ENCODE measurements around the gene SFMBT2.
A peak's percentile ranks its signal among the peaks of the same experiment; 100 is the strongest.

SFMBT2 gene

GRCh38 chr10:7410862-7411670, at the start of gene SFMBT2:
SFMBT2 (minus strand) TSS chr10:7411034; CDS start chr10:7381898, 29,136 bp downstream.
- Histone ChIP-seq H3K36me3 (ENCODE audit: insufficient read depth, low read length) (no peaks in the 10 kb centered on the region), H3K4me1 (ENCODE audit: insufficient read depth, low read length) (peaks cover 15% of the 10 kb centered on the region), H3K9me3 (ENCODE audit: low read length) (peaks cover 4% of the 10 kb centered on the region), H3K27me3 (ENCODE audit: insufficient read depth, low read length) (peaks cover 59% of the 10 kb centered on the region), H3K4me3 (ENCODE audit: low read length) (peak within 1 kb of the TSS; percentile 89), H2AFZ (ENCODE audit: low read depth, low read length) (peak within 1 kb of the TSS; percentile 92)

- Histone ChIP-seq H3K27me3 (ENCODE audit: insufficient read depth, low read length) (no peaks in the 10 kb centered on the region), H3K4me3 (ENCODE audit: low read length) (no peak overlapping the region), H3K9me3 (ENCODE audit: low read length) (no peaks in the 10 kb centered on the region), H3K36me3 (ENCODE audit: insufficient read depth, low read length) (no peaks in the 10 kb centered on the region), H2AFZ (ENCODE audit: low read depth, low read length) (no peak overlapping the region), H3K4me1 (ENCODE audit: insufficient read depth, low read length) (no peaks in the 10 kb centered on the region)
Observed at GRCh38 chr10:7460006-7460405, 49.2 kb upstream of the SFMBT2 start.

DNA sequence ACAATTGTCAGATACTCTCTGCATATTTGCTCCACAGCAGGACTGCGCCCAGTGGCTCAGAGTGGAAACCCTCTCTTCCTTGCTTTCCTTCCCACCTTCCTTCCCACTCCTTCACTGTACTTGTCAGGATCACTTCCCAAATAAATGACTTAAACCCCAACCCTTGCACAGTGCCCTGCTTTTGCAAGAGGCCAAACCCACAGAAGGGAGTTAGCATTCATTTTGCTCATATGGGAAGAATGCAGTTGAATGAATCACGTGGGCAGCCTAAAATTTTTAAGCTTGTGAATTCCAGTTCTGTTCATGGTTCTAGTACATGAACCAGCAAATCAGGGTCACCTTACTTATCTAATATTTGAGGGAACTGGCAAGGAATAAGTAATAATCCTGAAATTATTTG, 47.7 kb upstream of the SFMBT2 start:
- Histone ChIP-seq H3K9me3 (ENCODE audit: low read length) (no peaks in the 10 kb centered on the region), H3K36me3 (ENCODE audit: insufficient read depth, low read length) (no peaks in the 10 kb centered on the region), H3K4me1 (ENCODE audit: insufficient read depth, low read length) (no peaks in the 10 kb centered on the region), H3K4me3 (ENCODE audit: low read length) (no peak overlapping the region), H3K27me3 (ENCODE audit: insufficient read depth, low read length) (no peaks in the 10 kb centered on the region), H2AFZ (ENCODE audit: low read depth, low read length) (no peak overlapping the region)

- no peaks in the 10 kb centered on the region for H3K9me3 ChIP-seq (ENCODE audit: low read length)
- H3K4me1 ChIP-seq (ENCODE audit: insufficient read depth, low read length) = no peaks in the 10 kb centered on the region
- no peaks in the 10 kb centered on the region for H3K27me3 ChIP-seq (ENCODE audit: insufficient read depth, low read length)
- H3K4me3 ChIP-seq (ENCODE audit: low read length) = no peak overlapping the region
- H3K36me3 ChIP-seq (ENCODE audit: insufficient read depth, low read length) = no peaks in the 10 kb centered on the region
- H2AFZ ChIP-seq (ENCODE audit: low read depth, low read length) = no peak overlapping the region
Observed at GRCh38 chr10:7457478-7458316, 46.9 kb upstream of the SFMBT2 start.

DNA sequence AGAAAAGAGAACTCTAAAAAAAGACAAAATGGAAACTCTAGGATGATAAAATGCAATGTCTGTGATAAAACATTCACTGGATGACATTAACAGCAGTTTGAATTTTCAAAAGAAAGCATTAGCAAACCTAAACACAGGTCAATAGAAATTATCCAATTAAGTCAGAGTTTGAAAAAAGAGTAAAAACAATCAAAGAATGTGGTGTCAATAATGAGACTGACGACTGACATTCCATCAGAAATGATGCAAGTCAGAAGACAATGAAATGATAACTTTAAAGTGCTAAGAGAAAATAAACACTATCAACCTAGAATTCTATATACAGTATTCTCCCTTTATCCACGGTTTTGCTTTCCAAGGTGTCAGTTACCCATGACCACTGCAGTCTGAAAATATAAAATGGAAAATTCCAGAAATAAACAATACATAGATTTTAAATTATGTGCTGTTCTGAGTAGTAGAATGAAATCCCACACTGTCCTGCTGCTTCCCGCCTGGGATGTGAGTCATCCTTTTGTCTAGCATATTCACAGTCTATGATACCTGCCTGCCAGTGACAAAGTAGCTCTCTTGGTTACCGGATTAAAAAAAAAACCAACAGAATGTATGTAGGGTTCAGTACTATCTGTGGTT, 38.3 kb upstream of the SFMBT2 start:
- peaks cover 3% of the 10 kb centered on the region for H3K4me1 ChIP-seq (ENCODE audit: insufficient read depth, low read length)
- H3K36me3 ChIP-seq (ENCODE audit: insufficient read depth, low read length) = no peaks in the 10 kb centered on the region
- no peaks in the 10 kb centered on the region for H3K9me3 ChIP-seq (ENCODE audit: low read length)
- no peaks in the 10 kb centered on the region for H3K27me3 ChIP-seq (ENCODE audit: insufficient read depth, low read length)
- no peak overlapping the region for H2AFZ ChIP-seq (ENCODE audit: low read depth, low read length)
- H3K4me3 ChIP-seq (ENCODE audit: low read length) = no peak overlapping the region

DNA sequence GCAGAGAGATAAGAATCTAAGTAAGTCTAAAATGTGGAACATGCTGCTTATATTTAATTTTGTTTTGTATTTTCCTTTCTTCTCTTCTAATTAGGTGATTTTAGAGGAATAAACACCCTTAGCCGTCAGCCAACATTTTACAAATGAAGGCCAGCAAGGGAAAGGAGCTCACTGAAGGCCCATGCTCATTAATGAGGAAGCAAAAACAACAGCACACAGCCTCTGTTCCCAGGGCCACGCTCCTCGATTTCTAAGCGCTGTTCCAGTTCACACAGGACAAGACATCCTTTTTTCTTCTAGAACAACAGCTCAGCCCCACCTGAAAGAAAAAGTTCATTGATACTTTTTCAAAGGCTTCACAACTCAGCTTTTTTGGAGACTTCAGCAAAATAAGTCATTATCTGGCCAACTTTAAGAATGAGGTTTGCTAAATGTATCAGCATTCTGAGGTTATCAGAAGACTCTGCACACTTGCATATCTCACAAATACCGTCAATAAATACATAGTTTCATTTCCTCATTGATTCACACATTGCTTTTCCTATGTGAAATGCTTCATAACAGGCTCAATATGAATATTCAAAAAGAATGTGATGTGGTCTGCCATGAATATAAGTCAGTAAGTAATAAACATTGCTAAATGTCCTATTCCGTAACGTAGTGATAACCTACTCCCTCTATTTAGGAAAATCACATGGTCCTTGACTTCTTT, 34.8 kb upstream of the SFMBT2 start:
- Histone ChIP-seq H3K4me1 (ENCODE audit: insufficient read depth, low read length) (peaks cover 3% of the 10 kb centered on the region), H3K27me3 (ENCODE audit: insufficient read depth, low read length) (no peaks in the 10 kb centered on the region), H3K4me3 (ENCODE audit: low read length) (no peak overlapping the region), H3K9me3 (ENCODE audit: low read length) (no peaks in the 10 kb centered on the region), H3K36me3 (ENCODE audit: insufficient read depth, low read length) (no peaks in the 10 kb centered on the region), H2AFZ (ENCODE audit: low read depth, low read length) (no peak overlapping the region)

DNA sequence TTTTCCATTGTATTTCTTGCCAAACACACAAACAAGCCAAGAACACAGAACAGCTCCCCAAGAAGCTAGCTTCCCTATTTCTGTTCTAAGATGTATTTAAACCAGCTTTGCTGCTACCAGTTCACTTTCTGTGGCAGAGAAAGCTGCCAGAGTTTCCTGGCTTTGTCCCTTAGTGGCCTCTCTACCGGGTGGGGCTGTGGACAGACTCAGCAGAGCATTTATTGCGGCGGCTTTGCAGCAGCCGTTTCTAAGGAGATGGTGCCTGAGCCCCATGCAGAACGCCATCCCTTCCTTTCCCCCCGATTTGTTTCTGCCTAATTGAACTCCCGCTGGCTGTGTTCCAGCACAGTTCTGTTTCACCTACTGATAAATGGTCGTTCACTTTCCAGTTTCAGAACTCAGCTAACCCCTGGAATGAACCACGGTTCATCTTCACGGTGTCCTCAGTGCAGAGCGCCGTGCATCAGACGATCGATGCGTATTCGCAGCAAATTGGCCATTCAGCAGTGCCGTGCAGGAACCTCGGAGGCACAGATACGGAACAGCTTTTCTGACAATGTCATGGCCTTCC, 33.8 kb upstream of the SFMBT2 start:
- H2AFZ ChIP-seq (ENCODE audit: low read depth, low read length) = no peak overlapping the region
- H3K9me3 ChIP-seq (ENCODE audit: low read length) = no peaks in the 10 kb centered on the region
- no peaks in the 10 kb centered on the region for H3K27me3 ChIP-seq (ENCODE audit: insufficient read depth, low read length)
- peaks cover 3% of the 10 kb centered on the region for H3K4me1 ChIP-seq (ENCODE audit: insufficient read depth, low read length)
- H3K4me3 ChIP-seq (ENCODE audit: low read length) = no peak overlapping the region
- H3K36me3 ChIP-seq (ENCODE audit: insufficient read depth, low read length) = no peaks in the 10 kb centered on the region

- H3K36me3 ChIP-seq (ENCODE audit: insufficient read depth, low read length) = no peaks in the 10 kb centered on the region
- no peaks in the 10 kb centered on the region for H3K27me3 ChIP-seq (ENCODE audit: insufficient read depth, low read length)
- H3K4me3 ChIP-seq (ENCODE audit: low read length) = no peak overlapping the region
- no peak overlapping the region for H2AFZ ChIP-seq (ENCODE audit: low read depth, low read length)
- peaks cover 3% of the 10 kb centered on the region for H3K4me1 ChIP-seq (ENCODE audit: insufficient read depth, low read length)
- no peaks in the 10 kb centered on the region for H3K9me3 ChIP-seq (ENCODE audit: low read length)
Observed at GRCh38 chr10:7443036-7443435, 32.2 kb upstream of the SFMBT2 start.

DNA sequence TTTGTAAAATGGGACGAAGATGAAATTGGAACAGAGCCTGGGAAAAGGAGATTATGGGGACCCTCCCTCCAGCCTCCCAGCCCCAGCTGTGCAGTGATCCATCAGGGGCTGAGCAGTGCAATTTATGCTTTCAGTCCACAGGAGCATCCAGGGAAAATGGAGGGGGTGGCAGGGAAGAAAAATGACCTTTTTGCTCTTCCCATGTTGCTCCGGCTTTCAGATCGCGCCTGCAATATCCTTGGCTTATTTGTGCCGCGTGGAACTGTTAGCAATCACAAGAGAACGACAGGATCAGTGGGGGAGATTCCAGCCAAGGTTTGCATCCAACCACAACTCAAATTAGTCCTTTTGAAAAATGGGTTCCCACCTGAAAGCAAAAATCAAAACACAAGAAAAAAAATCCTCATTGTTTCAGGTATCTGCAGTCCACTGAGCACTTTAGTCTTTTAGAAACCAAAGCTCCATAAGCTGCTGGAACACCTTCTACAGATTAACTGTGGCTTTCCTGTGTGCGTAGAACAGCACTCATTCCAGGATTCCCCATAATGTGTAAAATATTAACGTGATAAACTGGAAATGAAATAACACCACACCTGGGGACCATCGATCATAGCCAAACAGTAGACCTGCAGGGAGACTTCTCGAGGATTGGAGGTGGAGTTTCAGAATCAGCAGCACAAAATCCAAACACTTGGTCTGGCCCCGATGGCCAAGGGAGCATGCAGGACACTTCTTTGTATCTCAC, 30.7 kb upstream of the SFMBT2 start:
- no peak overlapping the region for H3K4me3 ChIP-seq (ENCODE audit: low read length)
- no peaks in the 10 kb centered on the region for H3K27me3 ChIP-seq (ENCODE audit: insufficient read depth, low read length)
- H3K4me1 ChIP-seq (ENCODE audit: insufficient read depth, low read length) = peaks cover 3% of the 10 kb centered on the region
- H2AFZ ChIP-seq (ENCODE audit: low read depth, low read length) = no peak overlapping the region
- H3K9me3 ChIP-seq (ENCODE audit: low read length) = no peaks in the 10 kb centered on the region
- no peaks in the 10 kb centered on the region for H3K36me3 ChIP-seq (ENCODE audit: insufficient read depth, low read length)

GRCh38 chr10:7439696-7440095, 28.9 kb upstream of the SFMBT2 start:
- Histone ChIP-seq H3K36me3 (ENCODE audit: insufficient read depth, low read length) (no peaks in the 10 kb centered on the region), H2AFZ (ENCODE audit: low read depth, low read length) (no peak overlapping the region), H3K27me3 (ENCODE audit: insufficient read depth, low read length) (no peaks in the 10 kb centered on the region), H3K9me3 (ENCODE audit: low read length) (no peaks in the 10 kb centered on the region), H3K4me1 (ENCODE audit: insufficient read depth, low read length) (peaks cover under 1% of the 10 kb centered on the region), H3K4me3 (ENCODE audit: low read length) (no peak overlapping the region)

GRCh38 chr10:7438196-7438986, 27.6 kb upstream of the SFMBT2 start:
- Histone ChIP-seq H2AFZ (ENCODE audit: low read depth, low read length) (no peak overlapping the region), H3K9me3 (ENCODE audit: low read length) (no peaks in the 10 kb centered on the region), H3K4me1 (ENCODE audit: insufficient read depth, low read length) (peaks cover 5% of the 10 kb centered on the region), H3K36me3 (ENCODE audit: insufficient read depth, low read length) (no peaks in the 10 kb centered on the region), H3K27me3 (ENCODE audit: insufficient read depth, low read length) (no peaks in the 10 kb centered on the region), H3K4me3 (ENCODE audit: low read length) (no peak overlapping the region)
